ENCODE measurements around the gene DHX36. TPM values are rescaled to one million over a fixed set of nuclear protein-coding genes. Genes with fewer than 3 reads are reported as not detected.

DHX36 gene
- total RNA-seq, 1 experiment from 2014 or later = 87.3 TPM

GRCh38 chr3:154244644-154245043 is 79.6 kb downstream of the DHX36 start:
- Histone ChIP-seq H3K36me3 (ENCODE audit: control insufficient read depth, insufficient read depth, low read length) (no peaks in the 10 kb centered on the region), H3K27me3 (replicated peaks; ENCODE audit: control insufficient read depth, insufficient read depth, low read length) (no peaks in the 10 kb centered on the region), H3K4me1 (peaks cover 9% of the 10 kb centered on the region), H3K4me3 (ENCODE audit: low read depth, low read length) (no peak overlapping the region), H3K9me3 (no peaks in the 10 kb centered on the region)
- TF ChIP-seq, protein P1, sequence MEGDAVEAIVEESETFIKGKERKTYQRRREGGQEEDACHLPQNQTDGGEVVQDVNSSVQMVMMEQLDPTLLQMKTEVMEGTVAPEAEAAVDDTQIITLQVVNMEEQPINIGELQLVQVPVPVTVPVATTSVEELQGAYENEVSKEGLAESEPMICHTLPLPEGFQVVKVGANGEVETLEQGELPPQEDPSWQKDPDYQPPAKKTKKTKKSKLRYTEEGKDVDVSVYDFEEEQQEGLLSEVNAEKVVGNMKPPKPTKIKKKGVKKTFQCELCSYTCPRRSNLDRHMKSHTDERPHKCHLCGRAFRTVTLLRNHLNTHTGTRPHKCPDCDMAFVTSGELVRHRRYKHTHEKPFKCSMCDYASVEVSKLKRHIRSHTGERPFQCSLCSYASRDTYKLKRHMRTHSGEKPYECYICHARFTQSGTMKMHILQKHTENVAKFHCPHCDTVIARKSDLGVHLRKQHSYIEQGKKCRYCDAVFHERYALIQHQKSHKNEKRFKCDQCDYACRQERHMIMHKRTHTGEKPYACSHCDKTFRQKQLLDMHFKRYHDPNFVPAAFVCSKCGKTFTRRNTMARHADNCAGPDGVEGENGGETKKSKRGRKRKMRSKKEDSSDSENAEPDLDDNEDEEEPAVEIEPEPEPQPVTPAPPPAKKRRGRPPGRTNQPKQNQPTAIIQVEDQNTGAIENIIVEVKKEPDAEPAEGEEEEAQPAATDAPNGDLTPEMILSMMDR (IDR thresholded peaks at IDR 0.05; ENCODE audit: insufficient read depth in 1 of 2, low read depth in 1 of 2, low read length in 1 of 2, severe bottlenecking in 1 of 2, unreplicated experiment in 1 of 2) = no peak
- BruUV-seq (replicated peaks) = no TSS peak
- Mint-ChIP-seq H3K27ac (ENCODE audit: unreplicated experiment) (no peak overlapping the region), H3K4me1 (ENCODE audit: low read depth, unreplicated experiment) (peaks cover 24% of the 10 kb centered on the region), H3K27me3 (ENCODE audit: insufficient read depth, unreplicated experiment) (no peaks in the 10 kb centered on the region), H3K4me3 (ENCODE audit: unreplicated experiment) (no peak overlapping the region), H3K9me3 (ENCODE audit: unreplicated experiment) (no peaks in the 10 kb centered on the region), H3K36me3 (ENCODE audit: insufficient read depth, unreplicated experiment) (peaks cover 31% of the 10 kb centered on the region)
- intact Hi-C loops (cut with micrococcal nuclease; ENCODE audit: unreplicated experiment) = no loop called here
- POLR2A ChIA-PET = no interaction called here
- DNase-seq = no peak
- CTCF ChIA-PET = no interaction called here

DNA sequence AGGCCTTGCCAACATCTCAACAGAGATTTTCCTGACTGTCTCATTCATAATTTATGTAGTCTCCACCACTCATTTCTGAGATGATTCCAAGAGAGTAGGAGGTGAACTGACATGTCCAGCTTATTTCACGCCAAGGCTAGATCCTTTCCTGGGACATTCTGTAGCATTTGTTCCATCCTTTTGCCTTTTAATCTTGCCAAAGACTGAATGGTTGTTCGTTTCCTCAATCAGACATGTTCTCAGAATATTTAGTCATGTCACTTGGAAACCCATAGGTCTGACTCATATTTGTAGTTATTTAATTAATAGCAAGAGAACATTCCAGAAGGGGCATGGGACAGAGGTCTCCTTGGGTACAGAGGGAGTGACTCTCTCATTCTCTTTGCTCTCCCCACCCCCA is 80.9 kb downstream of the DHX36 start:
- Mint-ChIP-seq H3K27me3 (ENCODE audit: insufficient read depth, unreplicated experiment) (no peaks in the 10 kb centered on the region), H3K4me1 (ENCODE audit: low read depth, unreplicated experiment) (peaks cover 24% of the 10 kb centered on the region), H3K27ac (ENCODE audit: unreplicated experiment) (no peak overlapping the region), H3K36me3 (ENCODE audit: insufficient read depth, unreplicated experiment) (peaks cover 34% of the 10 kb centered on the region), H3K9me3 (ENCODE audit: unreplicated experiment) (no peaks in the 10 kb centered on the region), H3K4me3 (ENCODE audit: unreplicated experiment) (no peak overlapping the region)
- H3K27me3 ChIP-seq (replicated peaks; ENCODE audit: control insufficient read depth, insufficient read depth, low read length) = no peaks in the 10 kb centered on the region
- H3K4me1 ChIP-seq = peaks cover 9% of the 10 kb centered on the region
- POLR2A ChIA-PET = no interaction called here
- BruUV-seq (replicated peaks) = no TSS peak
- H3K9me3 ChIP-seq = no peaks in the 10 kb centered on the region
- intact Hi-C loops (cut with micrococcal nuclease; ENCODE audit: unreplicated experiment) = no loop called here
- H3K36me3 ChIP-seq (ENCODE audit: control insufficient read depth, insufficient read depth, low read length) = no peaks in the 10 kb centered on the region
- CTCF ChIA-PET = no interaction called here
- no peak overlapping the region for H3K4me3 ChIP-seq (ENCODE audit: low read depth, low read length)
- DNase-seq = no peak
- TF ChIP-seq, protein P1 (IDR thresholded peaks at IDR 0.05; ENCODE audit: insufficient read depth in 1 of 2, low read depth in 1 of 2, low read length in 1 of 2, severe bottlenecking in 1 of 2, unreplicated experiment in 1 of 2) = no peak

- Histone ChIP-seq H3K4me1 (peaks cover 9% of the 10 kb centered on the region), H3K4me3 (ENCODE audit: low read depth, low read length) (no peak overlapping the region), H3K9me3 (no peaks in the 10 kb centered on the region), H3K27me3 (replicated peaks; ENCODE audit: control insufficient read depth, insufficient read depth, low read length) (no peaks in the 10 kb centered on the region), H3K36me3 (ENCODE audit: control insufficient read depth, insufficient read depth, low read length) (no peaks in the 10 kb centered on the region)
- Mint-ChIP-seq H3K27me3 (ENCODE audit: insufficient read depth, unreplicated experiment) (no peaks in the 10 kb centered on the region), H3K9me3 (ENCODE audit: unreplicated experiment) (no peaks in the 10 kb centered on the region), H3K4me3 (ENCODE audit: unreplicated experiment) (no peak overlapping the region), H3K27ac (ENCODE audit: unreplicated experiment) (no peak overlapping the region), H3K36me3 (ENCODE audit: insufficient read depth, unreplicated experiment) (peaks cover 34% of the 10 kb centered on the region), H3K4me1 (ENCODE audit: low read depth, unreplicated experiment) (peaks cover 24% of the 10 kb centered on the region)
- ChIA-PET CTCF (no interaction called here), POLR2A (interaction anchor here (0.5 to 0.6 kb wide), 2 partner anchors 103 to 122 kb away, joined by 3 to 8 read pairs; no protein-coding TSS in a partner anchor)
- BruUV-seq (replicated peaks) = no TSS peak
- TF ChIP-seq, protein P1 (IDR thresholded peaks at IDR 0.05; ENCODE audit: insufficient read depth in 1 of 2, low read depth in 1 of 2, low read length in 1 of 2, severe bottlenecking in 1 of 2, unreplicated experiment in 1 of 2) = no peak
- DNase-seq = peak; percentile 39 to 53
- intact Hi-C loops (cut with micrococcal nuclease; ENCODE audit: unreplicated experiment) = no loop called here
Observed at GRCh38 chr3:154242766-154243165, 81.5 kb downstream of the DHX36 start.

Measured in Caco-2 (cell line).